Kidney (tissue), 14 donors: ENCODE measurements around the gene MAN2C1. TPM values are rescaled to one million over a fixed set of nuclear protein-coding genes. Genes with fewer than 3 reads are reported as not detected.
"Not testable (repeated sequence)": the region's sequence is repeated elsewhere in the genome, so short reads cannot be mapped to it uniquely, and the experiment has no call there.

Experiments
- DNase-seq, 5 donors: peaks; one replicate each; pipeline ENCODE4 v3.0.0-alpha.2; 2013 to 2020
- FAIRE-seq: peaks from 2 replicates; lab custom pipeline; 2012; peaks lifted over from hg19 to GRCh38; lab: Jason Lieb, UNC
- H3K27ac ChIP-seq, 2 donors: one replicate each; pipeline ENCODE4 v1.7.0; 2013; ENCODE audit warnings: low read depth in 2 of 2, low read length in 2 of 2, inconsistent platforms in 1 of 2
- H3K27me3 ChIP-seq: one replicate; pipeline ENCODE4 v1.7.1; 2013; ENCODE audit warnings: low read length, inconsistent platforms; ENCODE audit not compliant: control insufficient read depth, insufficient read depth
- H3K36me3 ChIP-seq, 3 donors: one replicate each; pipeline versions ENCODE4 v1.7.0 to v1.7.1; 2013; ENCODE audit warnings: low read length in 3 of 3, control low read depth in 1 of 3, inconsistent platforms in 1 of 3; ENCODE audit not compliant: insufficient read depth in 3 of 3, control insufficient read depth in 2 of 3
- H3K4me1 ChIP-seq, 3 donors: one replicate each; pipeline versions ENCODE4 v1.7.0 to v1.7.1; 2013; ENCODE audit warnings: low read length in 3 of 3, inconsistent platforms in 1 of 3, low read depth in 1 of 3; ENCODE audit not compliant: control insufficient read depth in 2 of 3, insufficient read depth in 2 of 3
- H3K4me3 ChIP-seq, 3 donors: one replicate each; pipeline versions ENCODE4 v1.7.0 to v1.8.1; 2013; ENCODE audit warnings: low read length in 3 of 3, control low read depth in 1 of 3, inconsistent platforms in 1 of 3
- H3K9ac ChIP-seq, 3 donors: one replicate each; pipeline versions ENCODE4 v1.7.0 to v1.7.1; 2013; ENCODE audit warnings: low read length in 3 of 3, control low read depth in 1 of 3, inconsistent platforms in 1 of 3
- H3K9me3 ChIP-seq, 3 donors: one replicate each; pipeline versions ENCODE4 v1.7.0 to v1.7.1; 2013; ENCODE audit warnings: low read length in 3 of 3, control low read depth in 1 of 3, inconsistent platforms in 1 of 3; ENCODE audit not compliant: control insufficient read depth in 2 of 3, insufficient read depth in 1 of 3
- CTCF ChIP-seq: IDR thresholded peaks from 3 replicates; pipeline ENCODE4 v1.5.1; 2012; ENCODE audit warnings: mild to moderate bottlenecking, moderate library complexity, borderline replicate concordance; ENCODE audit not compliant: insufficient read depth; ENCODE audit errors: extremely low read depth
- intact Hi-C: fragments of 100-400 bp; cut with DNase I; formaldehyde crosslinking; loops from one replicate; pipeline ENCODE4 v1.11.1; 2022
- polyA plus RNA-seq: library from polyadenylated mRNA; stranded (reverse); fragments of 350-450 nt; fragmentation: Illumina TruSeq; extraction: RNeasy Lipid Tissue Mini Kit (QIAGEN cat#74804); gene quantifications from one replicate; pipeline ENCODE4 v1.2.3, GENCODE V29; 2014; ENCODE audit warnings: low read depth, low replicate concordance; ENCODE audit not compliant: insufficient read depth
- total RNA-seq: library from RNA; stranded (reverse); fragmentation: NEBNext Ultra II Directional; extraction: Animal tissue kit (Norgen Biotek cat#: 25700); gene quantifications from one replicate; pipeline ENCODE4 v1.2.1, GENCODE V29; 2021
- donor health status: control.
- donor health status: control.
- donor health status: control.
- donor health status: control.
- donor health status: control.
- donor health status: DM: yes; HTN: yes; CAD: no.
- donor health status: Normal renal cell carcinoma (clear cell type).

Gene MAN2C1
- total and polyA plus RNA-seq, 2 donors from 2014 or later = 126 to 246 TPM

- H3K4me1 ChIP-seq = no peaks in the 10 kb centered on the region
- no peaks in the 10 kb centered on the region for H3K27me3 ChIP-seq
- DNase-seq (no peak), FAIRE-seq (no peak)
- H3K9ac ChIP-seq = no peak overlapping the region
- H3K4me3 ChIP-seq = no peak overlapping the region
- intact Hi-C loops = no loop called here
- no peak overlapping the region for H3K27ac ChIP-seq
- TF ChIP-seq CTCF = no peak
- H3K36me3 ChIP-seq = peaks cover 12 to 52% (median 25%) of the 10 kb centered on the region in 3 donors
- no peaks in the 10 kb centered on the region for H3K9me3 ChIP-seq
Observed at GRCh38 chr15:75407083-75407482, 38.7 kb upstream of the MAN2C1 start.

DNA sequence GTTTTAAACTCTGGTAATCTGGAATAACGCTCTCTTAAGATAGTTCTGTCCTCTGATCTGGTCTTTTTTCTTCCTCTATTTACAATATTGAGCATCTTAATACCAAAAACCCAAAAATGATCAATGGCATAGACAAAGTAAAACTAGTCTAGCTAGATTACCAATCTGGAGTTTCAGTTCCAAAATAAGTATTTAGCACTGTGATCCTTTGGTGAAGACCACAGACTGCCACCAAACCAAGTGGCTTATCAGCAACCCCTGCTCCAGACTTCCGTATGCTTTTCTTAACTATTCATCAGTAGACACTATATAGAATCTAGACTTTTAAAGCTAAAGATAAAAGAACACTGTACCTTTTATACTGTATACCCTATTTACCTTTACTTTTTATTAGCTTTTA lies 35.5 kb upstream of the MAN2C1 start:
- Histone ChIP-seq H3K27ac (no peak overlapping the region), H3K9ac (no peak overlapping the region), H3K9me3 (no peaks in the 10 kb centered on the region), H3K4me1 (no peaks in the 10 kb centered on the region), H3K27me3 (no peaks in the 10 kb centered on the region), H3K4me3 (no peak overlapping the region), H3K36me3 (peaks cover 9 to 41% (median 33%) of the 10 kb centered on the region in 3 donors)
- FAIRE-seq = no peak
- no peak for TF ChIP-seq CTCF
- DNase-seq = no peak
- intact Hi-C loops = no loop called here

DNA sequence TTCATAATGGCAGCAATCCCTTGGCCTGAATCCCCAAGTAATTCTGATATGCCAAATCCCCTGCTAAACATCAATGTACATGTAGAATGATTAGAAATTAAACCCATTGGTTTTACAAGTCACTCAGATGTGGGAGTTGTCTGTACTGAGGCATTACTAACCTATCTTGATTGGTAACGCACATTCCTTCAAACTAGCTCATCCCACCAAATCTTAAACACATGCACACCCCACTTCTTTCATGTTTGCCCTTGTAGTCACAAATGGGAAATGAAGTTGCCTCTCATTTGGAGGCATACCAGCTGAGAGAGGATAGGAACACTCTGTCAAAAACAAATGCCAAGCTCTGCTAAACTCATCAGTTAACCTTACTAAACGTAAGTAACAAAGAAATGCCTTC lies 29.1 kb upstream of the MAN2C1 start:
- Histone ChIP-seq H3K27ac (no peak overlapping the region), H3K9ac (no peak overlapping the region), H3K4me1 (no peaks in the 10 kb centered on the region), H3K9me3 (no peaks in the 10 kb centered on the region), H3K36me3 (peaks cover 17 to 54% (median 42%) of the 10 kb centered on the region in 3 donors), H3K4me3 (no peak overlapping the region), H3K27me3 (no peaks in the 10 kb centered on the region)
- intact Hi-C loops = no loop called here
- no peak for DNase-seq
- no peak for FAIRE-seq
- TF ChIP-seq CTCF = no peak

DNA sequence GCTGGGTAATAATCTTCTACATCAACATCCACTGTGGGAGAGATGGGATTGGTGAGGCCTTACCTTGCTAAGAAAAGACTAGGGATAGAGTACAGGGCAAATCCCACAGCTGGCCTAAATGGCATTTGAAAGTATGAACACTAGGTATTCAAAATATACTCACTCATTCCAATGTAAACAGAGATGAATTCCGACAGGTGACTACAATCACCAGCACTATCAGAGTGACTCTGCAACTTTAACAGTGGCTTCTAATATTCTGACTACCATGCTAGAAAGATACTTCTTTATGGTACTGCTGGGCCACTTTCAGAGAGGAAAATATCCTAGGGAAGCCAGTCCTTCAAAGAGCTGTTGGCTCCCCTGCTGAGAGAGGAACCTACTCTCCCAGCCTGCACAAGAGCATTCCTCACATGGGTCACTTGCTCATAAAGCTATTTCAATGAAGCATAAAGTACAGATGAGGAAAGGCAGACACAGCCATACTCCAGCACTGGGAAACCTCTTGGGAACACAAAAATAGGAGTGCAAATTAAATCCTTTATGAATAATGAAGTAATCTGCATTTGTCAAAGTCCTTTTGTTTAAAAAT lies 21.5 kb upstream of the MAN2C1 start:
- no peak for DNase-seq
- intact Hi-C loops = no loop called here
- no peaks in the 10 kb centered on the region for H3K9me3 ChIP-seq
- no peak overlapping the region for H3K4me3 ChIP-seq
- no peaks in the 10 kb centered on the region for H3K4me1 ChIP-seq
- no peak overlapping the region for H3K9ac ChIP-seq
- H3K27me3 ChIP-seq = no peaks in the 10 kb centered on the region
- TF ChIP-seq CTCF = no peak
- no peak overlapping the region for H3K27ac ChIP-seq
- H3K36me3 ChIP-seq = peaks cover 16 to 68% (median 43%) of the 10 kb centered on the region in 3 donors
- no peak for FAIRE-seq

DNA sequence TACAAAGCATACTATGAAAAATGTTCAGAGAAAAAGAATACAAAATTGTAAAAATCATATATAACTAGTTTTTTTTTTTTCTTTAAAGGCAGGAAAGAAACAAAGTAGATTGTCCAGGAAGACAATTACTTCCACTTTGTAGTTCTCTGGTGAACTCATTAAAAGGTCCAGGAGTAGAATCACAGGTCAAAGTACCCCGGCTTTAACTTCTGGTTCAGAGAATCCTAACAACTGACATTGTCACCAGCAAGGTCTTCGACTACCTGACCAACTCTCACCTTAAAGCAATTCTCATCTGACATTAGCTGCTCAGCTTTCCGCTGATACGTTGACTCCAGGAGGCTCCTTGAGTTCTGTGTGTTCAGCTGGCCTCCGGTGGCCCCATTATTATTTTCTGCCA lies 15.6 kb upstream of the MAN2C1 start:
- H3K9ac ChIP-seq, H3K27ac ChIP-seq, DNase-seq, H3K9me3 ChIP-seq, FAIRE-seq, H3K27me3 ChIP-seq, H3K4me3 ChIP-seq, H3K4me1 ChIP-seq, intact Hi-C loops: not testable (repeated sequence)
- H3K36me3 ChIP-seq = peaks cover 9 to 51% (median 27%) of the 10 kb centered on the region in 3 donors
